PC-9 (cell line): ENCODE data around the gene SCNM1. TPM values are rescaled to one million over a fixed set of nuclear protein-coding genes. Genes with fewer than 3 reads are reported as not detected.

Experiments
- BruUV-seq: library from RNA; stranded (reverse); fragments of 400-500 nt; replicated peaks from 2 replicates; lab custom pipeline; 2021; lab: Mats Ljungman, UMichigan
- CTCF ChIA-PET: fragments of 300-600 bp; sonication (Branson Sonifier 250); formaldehyde crosslinking; loops from one replicate; lab custom pipeline; 2022; ENCODE audit warnings: antibody characterized with exemption; lab: Charles Lee
- POLR2A ChIA-PET: fragments of 300-600 bp; sonication (Branson Sonifier 250); formaldehyde crosslinking; loops from one replicate; lab custom pipeline; 2022; ENCODE audit warnings: antibody characterized with exemption; ENCODE audit not compliant: unreplicated experiment; lab: Charles Lee
- DNase-seq, 2 experiments: peaks; one replicate each; pipeline versions ENCODE4 v3.0.0 to v3.0.0-alpha.2; 2015 to 2022; ENCODE audit warnings: mixed read lengths in 1 of 2
- H2AFZ ChIP-seq: fragments of 200-600 bp; sonication (generic); 2 replicates; pipeline ENCODE4 v1.8.1; 2017; ENCODE audit warnings: antibody characterized with exemption
- H3F3A ChIP-seq: fragments of 200-600 bp; sonication (generic); 2 replicates; pipeline ENCODE4 v1.8.1; 2017; ENCODE audit warnings: antibody characterized with exemption, mild to moderate bottlenecking, low read depth; ENCODE audit not compliant: insufficient read depth
- H3K27ac ChIP-seq: fragments of 200-600 bp; sonication (generic); 2 replicates; pipeline ENCODE4 v1.6.1; 2016; ENCODE audit warnings: mixed run types
- H3K27me3 ChIP-seq: fragments of 200-600 bp; sonication (generic); 2 replicates; pipeline ENCODE4 v1.6.1; 2016; ENCODE audit warnings: low read depth, mixed run types; ENCODE audit not compliant: insufficient read depth
- H3K36me3 ChIP-seq: fragments of 200-600 bp; sonication (generic); 2 replicates; pipeline ENCODE4 v1.6.1; 2016; ENCODE audit warnings: low read depth, mixed run types
- H3K4me1 ChIP-seq: fragments of 200-600 bp; sonication (generic); replicated peaks from 2 replicates; pipeline ENCODE4 v1.6.1; 2016; ENCODE audit warnings: mixed run types; ENCODE audit not compliant: insufficient read depth
- H3K4me2 ChIP-seq: fragments of 200-600 bp; sonication (generic); 2 replicates; pipeline ENCODE4 v1.6.1; 2017; ENCODE audit warnings: mixed run types
- H3K4me3 ChIP-seq: fragments of 200-600 bp; sonication (generic); 2 replicates; pipeline ENCODE4 v1.6.1; 2016; ENCODE audit warnings: mixed run types
- H3K79me2 ChIP-seq: fragments of 200-600 bp; sonication (generic); 2 replicates; pipeline ENCODE4 v1.6.1; 2017; ENCODE audit warnings: low read depth, mixed run types
- H3K9me2 ChIP-seq: fragments of 200-600 bp; sonication (generic); 2 replicates; pipeline ENCODE4 v1.8.1; 2017; ENCODE audit warnings: mild to moderate bottlenecking; ENCODE audit not compliant: insufficient read depth
- H3K9me3 ChIP-seq: fragments of 200-600 bp; sonication (generic); 2 replicates; pipeline ENCODE4 v1.8.1; 2016; ENCODE audit warnings: low read depth; ENCODE audit not compliant: insufficient read depth
- H4K20me1 ChIP-seq: fragments of 200-600 bp; sonication (generic); 2 replicates; pipeline ENCODE4 v1.8.1; 2017; ENCODE audit not compliant: insufficient read depth
- EZH2 ChIP-seq: fragments of 200-600 bp; sonication (generic); IDR thresholded peaks from 2 replicates; pipeline ENCODE4 v1.8.0; 2017; ENCODE audit warnings: antibody characterized with exemption, low read depth
- intact Hi-C: fragments of 100-400 bp; cut with micrococcal nuclease; formaldehyde crosslinking; loops from one replicate; pipeline ENCODE4 v1.10.0; 2022; ENCODE audit not compliant: unreplicated experiment
- total RNA-seq: library from RNA; stranded (reverse); gene quantifications from 2 replicates; pipeline ENCODE4 v1.2.3, GENCODE V29; 2021
- TF ChIP-seq, protein P1 (sequence below): fragments of 200-600 bp; sonication (generic); conservative IDR thresholded peaks from 2 replicates; pipeline ENCODE4 v1.6.1; 2017; ENCODE audit warnings: mixed run types, antibody characterized with exemption, mild to moderate bottlenecking, moderate library complexity

SCNM1 gene
- total RNA-seq, 1 experiment from 2014 or later = 47.7 TPM

DNA sequence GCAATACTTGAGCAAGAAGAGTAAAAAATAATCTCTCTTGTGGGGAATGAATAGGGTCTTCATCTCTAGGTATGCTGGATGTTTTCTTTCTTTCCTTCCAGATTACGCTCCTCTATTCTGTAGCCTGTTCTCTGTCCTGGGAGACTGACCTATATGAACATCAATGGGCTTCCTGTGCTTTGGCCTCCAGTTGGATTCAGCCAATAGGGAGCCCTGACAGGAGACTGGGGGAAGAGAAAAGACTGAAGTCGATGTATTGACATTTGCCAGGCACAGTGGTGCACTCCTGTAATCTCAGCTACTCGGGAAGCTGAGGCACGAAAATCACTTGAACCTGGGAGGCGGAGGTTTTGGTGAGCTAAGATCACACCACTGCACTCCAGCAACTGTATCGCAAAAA lies 37.1 kb upstream of the SCNM1 start:
- H3K79me2 ChIP-seq = no peaks in the 10 kb centered on the region
- H3K4me3 ChIP-seq = no peak overlapping the region
- no TSS peak for BruUV-seq
- H3K4me1 ChIP-seq = no peaks in the 10 kb centered on the region
- H3K27me3 ChIP-seq = peaks cover 18% of the 10 kb centered on the region; the same call in 1 of the 2 replicates
- H3K9me3 ChIP-seq = no peaks in the 10 kb centered on the region
- no peaks in the 10 kb centered on the region; the same call in 1 of the 2 replicates for H4K20me1 ChIP-seq
- no peak overlapping the region for H3K4me2 ChIP-seq
- intact Hi-C loops = no loop called here
- H2AFZ ChIP-seq = no peak overlapping the region
- ChIA-PET POLR2A (no interaction called here), CTCF (no interaction called here)
- no peaks in the 10 kb centered on the region for H3K9me2 ChIP-seq
- peaks cover 14% of the 10 kb centered on the region; the same call in 1 of the 2 replicates for H3F3A ChIP-seq
- DNase-seq = no peak
- TF ChIP-seq, protein P1, sequence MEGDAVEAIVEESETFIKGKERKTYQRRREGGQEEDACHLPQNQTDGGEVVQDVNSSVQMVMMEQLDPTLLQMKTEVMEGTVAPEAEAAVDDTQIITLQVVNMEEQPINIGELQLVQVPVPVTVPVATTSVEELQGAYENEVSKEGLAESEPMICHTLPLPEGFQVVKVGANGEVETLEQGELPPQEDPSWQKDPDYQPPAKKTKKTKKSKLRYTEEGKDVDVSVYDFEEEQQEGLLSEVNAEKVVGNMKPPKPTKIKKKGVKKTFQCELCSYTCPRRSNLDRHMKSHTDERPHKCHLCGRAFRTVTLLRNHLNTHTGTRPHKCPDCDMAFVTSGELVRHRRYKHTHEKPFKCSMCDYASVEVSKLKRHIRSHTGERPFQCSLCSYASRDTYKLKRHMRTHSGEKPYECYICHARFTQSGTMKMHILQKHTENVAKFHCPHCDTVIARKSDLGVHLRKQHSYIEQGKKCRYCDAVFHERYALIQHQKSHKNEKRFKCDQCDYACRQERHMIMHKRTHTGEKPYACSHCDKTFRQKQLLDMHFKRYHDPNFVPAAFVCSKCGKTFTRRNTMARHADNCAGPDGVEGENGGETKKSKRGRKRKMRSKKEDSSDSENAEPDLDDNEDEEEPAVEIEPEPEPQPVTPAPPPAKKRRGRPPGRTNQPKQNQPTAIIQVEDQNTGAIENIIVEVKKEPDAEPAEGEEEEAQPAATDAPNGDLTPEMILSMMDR = no peak
- no peak for TF ChIP-seq EZH2
- no peak overlapping the region for H3K27ac ChIP-seq
- H3K36me3 ChIP-seq = no peaks in the 10 kb centered on the region

DNA sequence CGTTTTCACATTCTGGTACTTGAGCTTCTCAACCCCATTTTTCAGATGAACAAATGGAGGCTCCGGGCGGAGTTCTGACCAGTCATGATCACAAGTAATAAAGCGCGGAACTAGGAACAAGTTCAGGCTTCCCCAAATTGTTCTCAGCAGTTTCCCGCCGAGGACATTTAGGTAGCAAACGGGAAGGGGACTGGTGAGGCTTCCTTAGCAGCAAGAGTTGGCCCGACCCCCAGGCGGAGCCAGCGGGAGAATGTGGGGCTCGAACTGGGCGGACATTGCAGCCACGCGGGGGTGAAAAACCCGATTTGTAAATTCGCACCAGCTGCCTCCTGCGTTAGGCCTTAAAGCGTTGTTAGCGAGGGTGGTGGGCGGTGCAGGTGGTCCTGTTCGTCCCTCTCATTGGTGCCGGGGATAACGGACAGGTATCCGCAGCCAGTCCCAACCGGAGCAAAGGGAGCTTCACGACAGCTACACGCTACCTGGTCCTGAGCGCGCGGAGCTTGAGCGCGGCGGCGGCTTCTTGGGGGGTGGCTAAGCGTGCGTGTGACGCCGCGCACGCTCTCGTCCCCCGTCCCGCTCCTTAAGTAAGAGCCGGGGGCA lies 34.9 kb upstream of the SCNM1 start:
- Histone ChIP-seq H2AFZ (peak overlapping the region; percentile 72), H3F3A (peaks cover 14% of the 10 kb centered on the region; the same call in 1 of the 2 replicates), H3K9me3 (no peaks in the 10 kb centered on the region), H3K36me3 (no peaks in the 10 kb centered on the region), H3K9me2 (no peaks in the 10 kb centered on the region), H3K4me3 (peak overlapping the region; percentile 42; the same call in 1 of the 2 replicates), H3K4me2 (peak overlapping the region; percentile 76), H4K20me1 (no peaks in the 10 kb centered on the region), H3K27me3 (peaks cover 18% of the 10 kb centered on the region; the same call in 1 of the 2 replicates), H3K27ac (no peak overlapping the region), H3K79me2 (no peaks in the 10 kb centered on the region), H3K4me1 (no peaks in the 10 kb centered on the region)
- BruUV-seq = no TSS peak
- POLR2A ChIA-PET = interaction anchor here (0.6 to 0.7 kb wide), 5 partner anchors 11 to 1975 kb away, joined by 3 to 4 read pairs (median 3); no protein-coding TSS in a partner anchor
- CTCF ChIA-PET = interaction anchor here (0.6 to 2.1 kb wide), 4 partner anchors 11 to 546 kb away, joined by 3 to 10 read pairs (median 3); no protein-coding TSS in a partner anchor
- TF ChIP-seq, protein P1 = no peak
- no peak for TF ChIP-seq EZH2
- peak; percentile 64 to 84 for DNase-seq
- intact Hi-C loops = no loop called here

DNA sequence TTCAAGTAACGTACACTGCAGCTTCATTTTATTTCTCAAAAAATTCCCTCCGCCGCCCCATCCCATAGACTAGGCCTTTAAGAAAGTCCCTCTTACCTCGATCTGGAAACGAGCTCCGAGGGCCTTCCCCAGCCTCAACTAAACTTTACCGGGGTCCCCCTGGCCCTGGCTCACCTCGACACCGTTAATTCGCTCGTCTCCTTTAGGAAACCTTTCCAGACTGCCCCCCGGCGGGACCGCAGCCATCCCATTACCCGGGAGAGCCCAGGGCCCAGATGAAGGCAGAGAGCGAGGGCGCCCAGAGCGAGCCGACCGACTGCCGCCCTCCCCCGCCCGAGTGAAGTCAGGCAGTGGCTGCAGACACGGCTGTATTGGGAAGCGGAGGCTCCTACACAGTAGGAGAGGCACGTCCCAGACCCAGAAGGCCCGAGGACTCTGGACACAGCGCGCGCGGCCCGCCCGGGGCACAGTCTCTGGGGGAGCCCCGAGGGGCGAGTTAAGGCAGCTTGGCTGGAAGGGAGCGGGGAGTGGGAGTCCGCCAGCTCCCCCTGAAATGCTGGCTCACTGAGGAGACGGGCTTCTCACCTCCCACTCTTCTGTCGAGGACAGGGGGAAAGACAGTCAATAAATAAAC lies 34.1 kb upstream of the SCNM1 start:
- peak overlapping the region; percentile 42; the same call in 1 of the 2 replicates for H3K4me3 ChIP-seq
- H2AFZ ChIP-seq = peak overlapping the region; percentile 72; the same call in 1 of the 2 replicates
- H3F3A ChIP-seq = peaks cover 14% of the 10 kb centered on the region; the same call in 1 of the 2 replicates
- ChIA-PET CTCF (interaction anchor here (0.6 to 2.1 kb wide), 3 partner anchors 10 to 61 kb away, joined by 3 to 10 read pairs (median 3); no protein-coding TSS in a partner anchor), POLR2A (interaction anchor here (0.6 to 0.7 kb wide), 5 partner anchors 10 to 1974 kb away, joined by 3 to 4 read pairs (median 3); no protein-coding TSS in a partner anchor)
- intact Hi-C loops = no loop called here
- peaks cover 18% of the 10 kb centered on the region; the same call in 1 of the 2 replicates for H3K27me3 ChIP-seq
- no peaks in the 10 kb centered on the region for H4K20me1 ChIP-seq
- no peaks in the 10 kb centered on the region for H3K79me2 ChIP-seq
- no peak overlapping the region for H3K27ac ChIP-seq
- H3K4me2 ChIP-seq = peak overlapping the region; percentile 76
- H3K9me3 ChIP-seq = no peaks in the 10 kb centered on the region
- TF ChIP-seq, protein P1 = no peak
- no peak for TF ChIP-seq EZH2
- DNase-seq = no peak
- no TSS peak for BruUV-seq
- H3K9me2 ChIP-seq = no peaks in the 10 kb centered on the region
- no peaks in the 10 kb centered on the region for H3K4me1 ChIP-seq
- no peaks in the 10 kb centered on the region for H3K36me3 ChIP-seq
